ENCODE measurements around the gene CNN2.
A peak's percentile ranks its signal among the peaks of the same experiment; 100 is the strongest.
"Not testable (repeated sequence)": the region's sequence is repeated elsewhere in the genome, so short reads cannot be mapped to it uniquely, and the experiment has no call there.

CNN2 gene

DNA sequence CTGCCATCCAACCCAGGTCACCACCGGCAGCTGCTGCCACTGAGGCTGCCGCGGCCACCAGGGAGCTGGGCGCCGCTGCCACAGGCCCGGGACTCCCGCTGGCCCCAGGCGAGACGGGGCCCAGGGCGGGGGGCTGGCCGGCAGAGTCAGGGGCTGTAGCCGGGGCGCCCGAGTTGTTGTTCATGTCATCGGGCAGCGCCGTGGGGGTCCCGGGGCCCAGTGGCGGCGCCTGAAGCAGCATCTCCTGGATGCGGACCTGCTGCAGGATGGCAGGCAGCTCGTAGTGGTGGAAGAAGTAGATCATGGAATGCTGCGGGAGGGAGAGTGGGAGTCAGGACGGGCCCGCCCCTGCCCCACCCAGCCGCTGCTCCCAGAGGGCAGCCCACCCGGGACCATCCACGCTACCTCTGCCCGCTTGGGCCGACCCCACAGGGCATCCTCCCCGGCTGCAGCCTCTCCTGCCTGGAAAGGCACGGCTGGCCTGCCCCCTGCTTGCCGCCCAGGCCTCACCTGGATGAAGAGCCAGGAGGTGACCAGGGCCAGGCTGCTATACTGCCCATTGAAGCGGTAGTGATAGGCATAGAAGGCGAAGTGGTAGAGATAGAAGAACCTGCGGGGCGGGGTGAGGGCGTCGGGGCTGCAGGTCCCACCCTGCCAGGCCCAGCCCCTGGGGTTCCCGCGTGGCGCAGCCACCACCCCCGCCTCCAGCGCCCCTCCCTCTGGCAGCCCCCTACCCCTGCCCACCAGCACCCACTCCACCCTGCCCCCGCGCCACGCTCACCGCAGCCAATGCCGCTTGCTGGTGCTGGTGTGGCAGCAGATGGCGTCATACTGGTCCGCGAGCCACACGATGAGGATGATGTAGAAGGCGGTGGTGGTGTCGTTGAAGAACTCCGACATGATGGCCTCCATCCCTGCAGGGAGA lies 15.6 kb upstream of the CNN2 start:
- no peak for DNase-seq (ENCODE audit: low read depth in 2 of 2)

DNA sequence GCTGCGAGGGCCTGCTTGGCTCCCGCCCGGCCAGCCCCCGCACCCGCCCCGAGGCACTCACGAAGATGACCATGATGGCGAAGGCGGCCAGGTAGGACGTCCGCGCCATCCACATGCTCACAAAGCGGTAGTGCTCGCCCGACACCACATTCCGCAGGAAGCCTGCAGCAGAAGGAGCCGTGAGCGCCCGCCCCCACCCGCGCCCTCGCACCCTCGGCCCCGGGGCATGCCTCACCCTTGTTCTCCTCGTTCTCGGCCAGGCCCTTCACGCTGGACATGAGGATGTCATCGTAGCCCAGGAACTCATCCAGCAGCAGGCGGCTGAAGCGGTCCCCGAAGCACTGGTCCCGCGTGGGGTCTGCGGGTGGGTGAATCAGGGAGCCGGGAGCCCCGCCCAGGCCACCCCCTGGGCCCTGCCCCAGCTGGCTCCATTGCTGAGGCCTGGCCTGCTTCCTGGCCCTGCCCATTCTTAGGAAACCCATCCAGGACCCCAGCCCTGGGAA lies 14.5 kb upstream of the CNN2 start:
- DNase-seq (ENCODE audit: low read depth in 2 of 2): no peak

DNA sequence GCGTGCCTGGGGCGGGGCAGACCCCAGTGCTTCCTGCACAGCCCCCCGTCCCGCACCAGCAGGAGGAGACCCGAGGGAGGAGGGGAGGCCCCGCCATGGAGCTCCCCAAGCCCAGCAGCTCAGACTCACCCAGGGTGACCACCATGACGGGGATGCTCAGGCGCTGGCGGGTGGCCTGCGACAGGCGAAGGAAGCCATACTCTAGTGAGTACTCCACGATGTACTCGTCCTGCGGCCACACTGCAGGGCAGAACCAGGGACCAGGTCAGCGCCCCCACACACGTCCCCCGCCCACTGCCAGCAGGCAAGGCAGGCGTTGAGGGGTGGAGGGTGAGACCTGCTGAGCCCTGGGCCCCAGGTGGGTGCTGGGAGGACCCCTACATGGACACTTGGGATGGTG lies 14.1 kb upstream of the CNN2 start:
- DNase-seq (ENCODE audit: low read depth in 2 of 2): no peak

DNA sequence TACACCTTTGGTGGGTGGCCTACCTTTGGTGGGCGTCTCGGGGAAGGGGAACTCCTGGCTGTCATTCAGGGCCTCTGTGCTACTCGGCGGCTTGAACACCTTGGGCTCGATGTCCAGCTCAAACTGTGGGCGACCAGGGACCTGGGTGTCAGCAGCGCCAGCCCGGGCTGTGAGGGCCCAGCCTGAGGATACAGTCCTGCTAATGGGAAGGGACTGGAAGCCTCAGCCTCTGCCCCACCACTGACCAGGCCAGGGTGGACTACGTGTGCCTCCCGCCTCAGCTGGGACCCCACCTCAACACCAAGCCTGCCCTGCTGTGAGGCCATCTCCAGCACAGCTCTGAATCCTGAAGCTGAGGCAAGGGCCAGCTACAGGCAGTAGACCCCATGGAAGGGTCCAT lies 13.2 kb upstream of the CNN2 start:
- no peak for DNase-seq (ENCODE audit: low read depth in 2 of 2)

DNA sequence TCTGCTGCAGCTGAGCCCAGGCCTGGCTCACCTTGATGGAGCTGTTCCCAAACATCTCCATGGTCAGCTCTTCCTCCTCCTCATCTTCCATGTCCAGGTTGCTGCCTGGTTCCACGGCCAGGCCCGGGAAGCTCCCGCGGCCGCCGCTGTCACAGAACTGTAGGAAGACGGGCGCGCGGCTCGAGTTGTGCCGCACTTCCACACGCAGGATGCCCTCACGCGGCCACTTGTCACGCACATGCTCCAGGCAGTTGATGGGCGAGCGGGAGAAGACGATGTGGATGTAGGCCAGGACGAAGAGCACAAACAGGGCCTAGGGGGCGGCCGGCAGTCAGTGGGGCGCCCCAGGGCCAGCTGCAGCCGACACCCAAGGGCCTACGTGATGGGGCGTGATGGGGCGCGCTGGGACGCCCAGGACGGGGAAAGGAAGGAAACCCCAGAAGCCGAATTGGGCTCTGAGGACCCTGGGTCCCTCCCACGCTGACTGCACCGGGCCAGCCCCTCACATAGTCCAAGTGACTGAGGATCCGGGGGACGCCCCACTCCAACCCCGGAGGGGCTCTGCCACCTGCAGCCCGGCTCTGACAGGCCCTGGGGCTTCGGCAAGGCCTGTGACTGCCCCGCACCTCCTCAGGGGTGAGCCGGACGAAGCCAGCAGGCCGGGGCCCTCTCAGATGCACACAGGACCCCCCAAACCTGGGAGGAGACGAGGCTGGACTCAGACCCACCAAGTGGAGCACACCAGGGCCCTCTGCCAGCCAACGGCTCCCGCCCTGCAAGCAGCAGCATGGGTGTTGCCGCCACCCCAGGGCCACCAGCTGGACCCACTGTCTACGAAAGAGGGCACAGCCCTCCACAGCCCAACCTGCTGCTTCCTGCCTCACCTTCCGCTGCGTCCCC lies 12.0 kb upstream of the CNN2 start:
- no peak for DNase-seq (ENCODE audit: low read depth in 2 of 2)

DNA sequence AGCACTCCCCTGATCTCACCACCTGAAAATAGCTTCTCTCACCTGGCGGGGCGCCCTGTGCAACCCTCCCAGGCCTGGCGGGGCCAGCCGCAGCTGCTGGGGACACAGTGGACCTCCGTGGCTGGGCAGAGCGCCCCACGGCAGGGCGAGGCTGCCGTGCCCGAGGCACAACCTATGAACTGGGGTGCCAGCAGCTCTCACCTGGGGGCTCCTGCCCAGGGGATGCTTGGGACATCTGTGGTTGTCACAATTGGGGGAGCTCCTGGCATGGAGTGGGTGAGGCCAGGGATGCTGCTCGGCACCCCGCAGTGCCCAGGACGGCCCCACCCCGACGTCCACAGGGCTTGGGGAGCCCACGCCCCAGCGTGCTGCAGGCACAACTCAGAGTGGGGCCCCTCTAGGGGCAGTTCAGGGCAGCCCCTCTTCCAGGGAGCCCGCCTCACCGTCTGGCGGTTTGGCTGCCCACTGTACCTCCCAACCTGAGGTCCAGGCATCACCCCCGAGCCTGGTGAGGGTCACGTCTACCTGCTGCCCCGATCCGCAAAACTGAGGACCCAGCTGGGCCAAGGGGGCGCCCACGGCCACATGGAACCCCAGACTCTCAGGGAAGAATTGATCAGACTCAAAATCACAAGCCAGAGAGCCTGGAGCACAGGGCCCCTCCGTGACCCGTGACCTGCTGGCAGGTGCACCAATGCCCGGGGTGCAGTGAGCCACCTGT lies 11.2 kb upstream of the CNN2 start:
- no peak for DNase-seq (ENCODE audit: low read depth in 2 of 2)

DNA sequence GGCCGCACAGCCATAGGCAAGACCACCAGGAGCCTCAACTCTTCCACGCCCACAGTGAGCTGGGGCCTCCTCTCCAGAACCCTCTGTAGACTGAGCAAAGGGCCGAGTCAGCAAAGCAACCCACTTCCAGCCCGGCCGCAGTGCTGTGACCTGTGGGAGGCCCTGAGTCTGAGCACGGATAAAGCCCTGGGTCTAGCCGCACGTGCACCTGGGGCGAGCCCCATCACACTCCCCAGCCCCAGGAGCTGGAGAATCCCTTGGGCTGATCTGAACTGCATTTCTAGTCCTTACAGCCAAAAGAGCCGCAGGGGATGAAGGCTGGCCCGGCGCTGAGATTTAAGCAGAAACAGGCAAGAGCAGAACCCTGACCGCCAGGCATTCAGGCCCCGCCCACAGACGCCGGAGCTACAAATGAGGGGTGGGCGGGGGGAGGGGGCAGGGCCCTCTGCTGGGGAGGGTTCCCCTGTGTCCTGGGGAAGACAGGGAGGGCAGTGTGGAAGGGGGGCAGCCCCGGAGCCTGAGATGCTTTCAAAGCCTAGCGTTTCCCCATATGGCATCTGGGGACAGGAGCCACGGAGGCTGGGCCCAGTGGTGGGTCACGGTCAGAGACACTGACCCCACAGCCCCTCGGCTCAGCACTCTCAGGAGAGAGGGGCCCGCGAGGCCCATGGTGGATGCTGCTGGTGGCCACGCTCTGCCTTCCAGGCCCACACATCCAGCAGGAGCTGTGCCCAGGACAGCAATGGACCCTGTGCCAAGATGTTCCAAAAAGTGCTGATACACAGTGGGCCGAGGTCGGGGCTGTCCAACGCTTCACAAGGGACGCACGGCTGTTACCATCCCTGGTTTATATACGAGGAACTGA lies 10.4 kb upstream of the CNN2 start:
- DNase-seq (ENCODE audit: low read depth in 2 of 2): no peak

DNA sequence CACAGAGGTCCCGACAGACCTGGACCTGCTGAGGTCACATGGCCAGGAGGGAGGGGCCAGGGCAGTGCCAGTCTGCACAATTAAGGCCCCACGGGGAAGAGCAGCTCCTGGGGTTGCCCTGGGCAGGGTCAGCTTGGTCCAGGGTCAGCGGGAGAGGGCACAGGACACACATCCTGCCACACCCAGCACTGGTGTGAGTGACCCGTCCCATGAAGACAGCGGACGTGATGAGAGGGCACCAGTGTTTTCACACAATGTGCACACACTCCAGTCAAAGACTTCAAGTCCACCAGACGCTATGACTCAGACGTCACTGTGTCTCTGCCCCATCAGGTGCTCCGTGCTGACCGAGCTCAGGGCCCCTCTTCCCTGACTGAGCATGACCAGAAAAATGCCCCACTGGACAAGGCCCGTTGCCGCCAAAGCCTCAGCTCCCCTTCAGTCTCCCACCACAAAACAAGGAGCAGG lies 9.7 kb upstream of the CNN2 start:
- no peak for DNase-seq (ENCODE audit: low read depth in 2 of 2)

DNA sequence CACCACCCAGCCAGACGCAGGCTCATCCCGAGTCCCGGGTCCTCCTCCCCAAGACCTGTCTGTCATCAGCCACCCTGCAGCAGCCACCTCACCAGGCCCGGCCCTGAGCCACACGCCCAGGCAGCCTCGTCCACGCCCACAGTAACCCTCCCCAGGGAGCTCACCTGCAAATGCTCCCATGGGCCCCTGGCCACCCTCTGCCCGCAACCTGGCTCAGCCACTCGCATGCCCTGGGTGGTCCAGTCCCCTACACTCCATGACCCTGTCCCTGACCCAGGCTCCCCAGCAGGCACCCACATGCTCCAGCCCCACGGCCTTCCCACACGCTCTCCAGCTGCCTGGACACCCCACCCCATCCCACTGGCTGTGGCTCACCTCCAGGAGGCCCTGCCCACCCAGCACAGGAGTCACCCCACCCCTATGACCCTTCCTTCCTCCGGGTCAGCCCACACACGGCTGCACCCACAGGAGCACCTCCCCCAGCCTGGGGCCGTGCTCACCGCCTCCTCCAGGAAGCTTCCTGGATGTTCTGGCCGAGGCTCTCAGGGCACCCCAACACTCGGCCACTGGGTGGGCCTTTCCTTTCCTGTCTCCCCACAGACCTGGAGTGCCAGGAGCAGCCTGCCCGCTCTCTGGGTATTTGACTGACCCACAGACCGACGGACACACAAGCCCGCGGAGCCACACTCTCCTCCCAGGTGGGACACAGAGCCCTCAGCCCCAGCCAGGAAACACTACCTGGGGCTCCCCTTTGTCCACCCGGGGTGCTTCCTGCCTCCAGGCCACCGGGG lies 9.1 kb upstream of the CNN2 start:
- no peak for DNase-seq (ENCODE audit: low read depth in 2 of 2)

DNA sequence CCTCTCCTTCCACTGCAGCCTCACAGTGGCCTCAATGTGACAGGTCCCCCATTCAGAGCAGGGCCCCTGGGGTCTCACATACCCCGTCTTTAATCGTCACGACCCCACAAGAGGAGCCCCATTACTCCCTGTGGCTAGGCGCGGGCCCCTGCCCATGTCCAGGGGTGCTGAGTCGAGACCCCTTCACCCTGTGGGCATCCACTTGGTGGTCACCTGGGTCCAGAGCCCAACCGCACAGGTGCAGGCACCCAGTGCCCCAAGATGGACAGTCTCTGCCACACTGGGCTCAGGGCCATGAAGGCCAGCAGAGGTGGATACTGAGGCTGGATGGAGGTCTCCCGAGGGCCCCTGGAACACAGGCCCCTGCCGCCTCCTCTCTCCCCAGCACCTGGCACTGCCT lies 8.5 kb upstream of the CNN2 start:
- no peak for DNase-seq (ENCODE audit: low read depth in 2 of 2)

DNA sequence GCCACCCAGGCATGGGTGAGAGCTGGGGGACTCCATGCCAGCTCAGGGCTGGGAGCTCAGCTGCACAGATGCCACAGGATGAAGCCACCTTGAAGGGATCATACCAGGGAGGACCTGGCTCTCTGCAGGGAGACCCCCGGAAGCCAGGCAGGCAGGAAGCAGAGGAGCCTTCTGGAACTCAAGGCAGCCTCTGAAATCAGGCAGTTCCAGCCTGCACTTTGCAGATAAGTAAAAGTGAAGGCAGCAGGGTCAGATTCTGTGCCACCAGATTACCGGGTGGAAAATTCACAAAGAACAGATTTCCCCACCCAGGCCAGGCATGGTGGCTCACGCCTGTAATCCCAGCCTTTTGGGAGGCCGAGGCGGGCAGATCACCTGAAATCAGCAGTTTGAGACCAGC lies 8.0 kb upstream of the CNN2 start:
- no peak for DNase-seq (ENCODE audit: low read depth in 2 of 2)

DNA sequence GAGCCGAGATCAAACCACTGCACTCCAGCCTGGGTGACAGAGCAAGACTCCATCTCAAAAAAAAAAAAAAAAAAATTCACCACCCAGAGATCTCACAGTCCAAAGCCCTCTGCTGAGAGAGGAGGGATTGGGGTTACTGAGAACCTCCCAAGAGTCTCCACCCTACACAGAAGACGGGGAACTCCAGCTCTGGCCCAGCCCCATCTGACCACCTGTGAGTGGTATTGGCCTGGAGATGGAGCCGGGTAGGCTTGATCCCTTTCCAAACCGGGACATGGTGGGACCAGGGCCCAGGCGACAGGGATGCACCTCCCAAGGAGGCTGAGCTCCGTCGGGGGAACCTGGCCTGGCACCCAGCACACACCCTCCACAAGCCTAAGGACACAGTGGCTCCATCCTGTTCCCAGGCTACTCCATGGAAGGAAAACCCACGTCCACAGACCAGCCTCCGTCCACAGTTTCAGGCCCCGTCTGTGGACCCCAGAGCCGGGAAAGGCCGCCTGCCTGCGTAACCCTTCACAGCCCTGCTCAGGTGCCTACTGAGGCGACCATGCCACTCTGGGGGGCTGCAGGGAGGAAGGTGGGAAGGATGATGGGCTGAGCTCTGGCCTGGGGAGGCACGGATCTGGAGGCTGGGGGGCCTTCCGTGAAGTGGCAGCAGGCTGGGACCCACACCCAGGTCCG lies 7.3 kb upstream of the CNN2 start:
- DNase-seq (ENCODE audit: low read depth in 2 of 2): no peak

DNA sequence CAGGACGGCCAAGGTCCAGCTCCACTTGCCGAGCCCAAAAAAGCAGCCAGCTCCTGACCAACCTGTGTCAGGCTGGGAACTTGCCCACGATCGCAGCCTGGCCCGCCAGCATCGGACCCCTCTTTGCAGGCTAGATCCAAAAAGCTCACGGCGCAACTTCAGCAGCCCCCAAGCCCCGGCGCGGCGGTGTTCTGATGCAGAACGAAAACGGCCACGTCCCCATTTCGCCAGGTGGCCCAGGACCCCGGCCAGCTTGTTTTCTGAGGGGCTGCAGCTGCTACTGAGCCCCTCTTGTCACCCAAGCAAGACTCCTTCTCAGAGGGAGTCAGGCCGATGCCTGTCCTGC lies 6.8 kb upstream of the CNN2 start:
- no peak for DNase-seq (ENCODE audit: low read depth in 2 of 2)

DNA sequence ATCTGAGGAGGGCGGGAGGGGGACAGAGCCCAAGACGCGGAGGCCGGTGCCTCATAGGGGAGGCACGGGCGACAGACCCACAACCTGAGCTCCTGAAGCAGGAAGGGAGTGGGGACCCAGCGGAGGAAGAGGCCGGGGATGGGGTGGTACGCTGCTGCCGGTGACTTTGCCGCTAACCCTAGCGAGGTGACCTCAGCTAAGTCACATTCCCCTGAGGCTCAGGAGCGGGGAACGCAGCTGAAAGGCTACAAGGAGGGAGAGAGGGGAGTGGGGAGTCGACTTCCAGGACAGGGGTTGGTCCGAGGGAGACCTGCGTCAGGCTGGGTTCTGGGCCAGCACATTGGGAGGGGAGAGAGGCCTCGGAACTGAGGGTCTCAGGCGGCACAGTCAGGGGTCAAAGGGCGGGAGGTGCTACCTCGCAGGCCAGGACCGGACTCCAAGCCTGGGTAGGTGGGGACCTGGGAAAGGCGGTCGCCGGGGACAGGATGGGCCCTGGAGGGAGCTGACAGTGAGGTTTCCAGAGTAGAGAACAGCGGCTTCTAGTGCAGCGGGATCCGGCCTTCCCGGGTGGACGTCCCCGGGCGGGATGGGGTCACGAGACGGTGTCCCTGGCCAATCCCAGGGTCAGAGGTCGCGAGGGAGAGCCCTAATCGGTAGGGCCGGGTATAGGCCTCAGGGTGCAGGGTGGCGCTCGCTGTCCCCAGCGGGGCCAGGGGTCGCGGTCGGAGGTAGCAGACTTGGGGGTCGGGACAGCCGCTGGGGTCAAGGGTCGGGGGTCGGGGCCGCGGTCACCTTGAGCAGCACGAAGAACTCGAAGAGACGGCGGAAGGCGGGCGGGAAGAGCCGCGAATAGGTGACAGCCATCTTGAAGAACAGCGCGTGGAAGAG lies 6.2 kb upstream of the CNN2 start:
- DNase-seq (ENCODE audit: low read depth in 2 of 2): no peak

DNA sequence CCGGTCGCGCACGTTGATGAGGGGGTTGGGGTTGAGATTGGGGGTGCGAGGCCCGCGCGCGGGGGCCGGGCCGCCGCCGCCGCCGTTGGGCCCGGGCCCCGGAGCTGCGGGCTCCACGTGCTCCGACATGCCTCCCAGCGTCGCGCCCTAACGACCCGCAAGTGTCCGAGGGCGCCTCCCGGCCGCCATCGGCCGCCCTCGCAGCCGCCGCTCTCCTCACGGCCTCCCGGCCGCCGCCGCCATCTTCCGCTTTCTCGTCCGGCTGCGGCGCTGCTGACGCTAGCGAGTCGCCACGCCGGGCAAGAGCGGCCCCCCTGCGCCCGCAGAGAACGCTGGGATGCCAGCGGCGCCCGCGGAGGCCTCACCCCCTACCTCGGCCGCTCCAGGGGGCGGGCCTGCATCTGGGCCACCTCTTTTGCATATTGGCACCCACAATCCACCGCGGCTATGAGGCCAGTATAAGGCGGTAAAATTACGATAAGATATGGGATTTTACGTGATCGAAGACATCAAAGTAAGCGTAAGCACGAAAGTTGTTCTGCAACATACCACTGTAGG lies 5.5 kb upstream of the CNN2 start, which contains the start of gene TMEM259:
TSS of gene TMEM259 (minus strand) at position 256 of the 558 bp plus-strand sequence. CDS start at position 129, 127 bp downstream.
- DNase-seq (ENCODE audit: low read depth in 2 of 2): peak; percentile 94 to 96

DNA sequence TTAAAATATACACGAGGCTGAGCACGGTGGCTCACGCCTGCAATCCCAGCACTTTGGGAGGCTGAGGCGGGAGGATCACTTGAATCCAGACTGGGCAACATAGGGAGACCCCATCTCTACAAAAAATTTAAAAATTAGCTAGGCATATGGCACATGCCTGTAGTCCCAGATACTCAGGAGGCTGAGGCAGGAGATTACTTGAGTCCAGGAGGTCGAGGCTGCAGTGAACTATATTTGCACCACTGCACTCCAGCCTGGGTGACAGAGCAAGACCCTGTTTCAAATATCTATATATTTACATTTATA lies 2.6 kb upstream of the CNN2 start:
- not testable (repeated sequence) for DNase-seq (ENCODE audit: low read depth in 2 of 2)

DNA sequence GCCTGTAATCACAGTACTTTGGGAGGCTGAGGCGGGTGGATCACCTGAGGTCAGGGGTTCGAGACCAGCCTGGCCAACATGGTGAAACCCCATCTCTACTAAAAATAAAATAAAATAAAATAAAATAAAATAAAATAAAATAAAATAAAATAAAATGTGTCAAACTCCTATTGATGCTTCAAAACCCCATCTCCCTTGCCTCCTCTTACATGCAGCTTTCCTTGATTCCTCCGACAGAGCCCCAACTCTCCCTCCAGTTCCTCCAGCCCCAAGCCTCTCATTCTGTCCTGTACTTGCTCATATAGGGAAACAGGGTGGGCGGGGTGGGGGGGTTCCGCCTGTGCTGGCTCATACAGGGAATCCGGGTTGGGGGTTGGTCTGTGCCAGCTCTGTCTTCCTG lies 1.3 kb upstream of the CNN2 start:
- not testable (repeated sequence) for DNase-seq (ENCODE audit: low read depth in 2 of 2)

Measured in stimulated activated CD8-positive, alpha-beta memory T cell treated with anti-CD3 and anti-CD28 coated beads, Interleukin-15, amount 100 ng/mL, for 48 hours (primary cell).